HepG2 (cell line): ENCODE measurements around the gene APOC1. TPM values are rescaled to one million over a fixed set of nuclear protein-coding genes. Genes with fewer than 3 reads are reported as not detected.

Experiments used
- BCLAF1 ChIP-seq: fragments of 450-650 bp; IDR thresholded peaks from 2 replicates; pipeline ENCODE4 v1.6.1; 2017; ENCODE audit warnings: mild to moderate bottlenecking
- ERF ChIP-seq: IDR thresholded peaks from 2 replicates; pipeline ENCODE4 v1.6.1; 2018; ENCODE audit warnings: missing biosample characterization, missing genetic modification reagents
- IKZF1 ChIP-seq: fragments of 450-650 bp; IDR thresholded peaks from 2 replicates; pipeline ENCODE4 v1.7.1; 2016
- KMT2B ChIP-seq: IDR thresholded peaks from 2 replicates; pipeline ENCODE4 v1.6.1; 2016; ENCODE audit warnings: missing genetic modification reagents, missing compliant biosample characterization
- MAFK ChIP-seq, 2 experiments: IDR thresholded peaks in 1 of 2; conservative IDR thresholded peaks in 1 of 2; 2 replicates each; pipeline ENCODE4 v1.6.1; 2011; ENCODE audit warnings: improper control_type of control experiment in 2 of 2, low read length in 2 of 2
- MEIS1 ChIP-seq: sonication (generic); formaldehyde crosslinking; IDR thresholded peaks from 2 replicates; pipeline ENCODE4 v1.9.0; 2021; ENCODE audit warnings: mild to moderate bottlenecking, missing genetic modification reagents, moderate library complexity, borderline replicate concordance
- MXD4 ChIP-seq: IDR thresholded peaks from 2 replicates; pipeline ENCODE4 v1.6.1; 2016; ENCODE audit warnings: mild to moderate bottlenecking, missing biosample characterization, missing genetic modification reagents
- ONECUT2 ChIP-seq: sonication (generic); formaldehyde crosslinking; IDR thresholded peaks from 2 replicates; pipeline ENCODE4 v1.4.0; 2020; ENCODE audit warnings: missing genetic modification reagents
- PHF20 ChIP-seq: sonication (generic); formaldehyde crosslinking; IDR thresholded peaks from 2 replicates; pipeline ENCODE4 v1.5.0; 2020; ENCODE audit warnings: mild to moderate bottlenecking, missing genetic modification reagents
- POLR2AphosphoS2 ChIP-seq: IDR thresholded peaks from 2 replicates; pipeline ENCODE4 v1.6.1; 2011; ENCODE audit warnings: low read depth, low read length, improper control_type of control experiment
- POLR2G ChIP-seq: fragments of 200-400 bp; formaldehyde crosslinking; IDR thresholded peaks from 2 replicates; pipeline ENCODE4 v1.6.1; 2018; ENCODE audit warnings: mild to moderate bottlenecking, low read depth, low read length, moderate library complexity
- RNF2 ChIP-seq: fragments of 450-650 bp; conservative IDR thresholded peaks from 2 replicates; pipeline ENCODE4 v1.6.1; 2016; ENCODE audit warnings: low read depth
- SALL2 ChIP-seq: sonication (generic); formaldehyde crosslinking; IDR thresholded peaks from 2 replicates; pipeline ENCODE4 v1.8.1; 2023; ENCODE audit warnings: mild to moderate bottlenecking, missing genetic modification reagents, inconsistent platforms
- TARDBP ChIP-seq: sonication (generic); formaldehyde crosslinking; IDR thresholded peaks from 2 replicates; pipeline ENCODE4 v1.8.0; 2022; ENCODE audit warnings: mild to moderate bottlenecking, missing genetic modification reagents
- TBX3 ChIP-seq: fragments of 450-650 bp; IDR thresholded peaks from 2 replicates; pipeline ENCODE4 v1.6.1; 2017; ENCODE audit warnings: antibody characterized with exemption, mild to moderate bottlenecking, inconsistent platforms, borderline replicate concordance
- THAP11 ChIP-seq: IDR thresholded peaks from 2 replicates; pipeline ENCODE4 v1.6.1; 2016; ENCODE audit warnings: missing biosample characterization, missing genetic modification reagents
- U2AF2 ChIP-seq: fragments of 200-400 bp; formaldehyde crosslinking; IDR thresholded peaks from 2 replicates; pipeline ENCODE4 v1.6.1; 2017; ENCODE audit warnings: low read depth, mild to moderate bottlenecking, low read length
- ZBTB37 ChIP-seq: sonication (generic); formaldehyde crosslinking; IDR thresholded peaks from 2 replicates; pipeline ENCODE4 v1.4.0; 2020; ENCODE audit warnings: mild to moderate bottlenecking, missing genetic modification reagents
- ZBTB7B ChIP-seq: sonication (generic); formaldehyde crosslinking; IDR thresholded peaks from 2 replicates; pipeline ENCODE4 v1.4.0; 2020; ENCODE audit warnings: missing genetic modification reagents
- ZNF24 ChIP-seq: fragments of 450-650 bp; IDR thresholded peaks from 2 replicates; pipeline ENCODE4 v1.6.1; 2017; ENCODE audit warnings: antibody characterized with exemption, mild to moderate bottlenecking
- ZNF678 ChIP-seq: sonication (generic); formaldehyde crosslinking; IDR thresholded peaks from 2 replicates; pipeline ENCODE4 v1.4.0; 2020; ENCODE audit warnings: mild to moderate bottlenecking, missing genetic modification reagents
- ZNF770 ChIP-seq: sonication (generic); formaldehyde crosslinking; IDR thresholded peaks from 2 replicates; pipeline ENCODE4 v1.5.0; 2020; ENCODE audit warnings: mild to moderate bottlenecking, missing genetic modification reagents
- ZNF772 ChIP-seq: sonication (generic); formaldehyde crosslinking; IDR thresholded peaks from 2 replicates; pipeline ENCODE4 v1.5.0; 2020; ENCODE audit warnings: mild to moderate bottlenecking, missing genetic modification reagents
- ZUFSP ChIP-seq: sonication (generic); formaldehyde crosslinking; IDR thresholded peaks from 2 replicates; pipeline ENCODE4 v1.9.0; 2021; ENCODE audit warnings: missing genetic modification reagents, mild to moderate bottlenecking, borderline replicate concordance
- polyA plus RNA-seq, 8 experiments: library from polyadenylated mRNA; depleted of rRNA in 3 of 8; stranded (reverse) in 7 of 8; unstranded in 1 of 8; fragments of >200 nt; fragmentation: Illumina TruSeq in 4 of 8; extraction: Trizol in 4 of 8; gene quantifications; 2 replicates each; pipeline versions ENCODE4 v1.2.1 to v1.2.3, GENCODE V29; 2011 to 2016; ENCODE audit warnings: low read depth in 4 of 8, missing spikeins in 1 of 8, mixed read lengths in 1 of 8; ENCODE audit not compliant: insufficient read depth in 1 of 8
- total RNA-seq, 5 experiments: library from RNA; depleted of rRNA; stranded (reverse); fragments of >200 nt; fragmentation: Illumina TruSeq; extraction: Trizol; gene quantifications; 2 replicates each; pipeline ENCODE4 v1.2.3, GENCODE V29; 2016; ENCODE audit warnings: low read depth in 1 of 5

Gene APOC1
- total and polyA plus RNA-seq, 2 of the 13 experiments (the other 11 are each of a cell fraction or from before 2014, with no cell fraction given): 600 to 1,235 TPM

DNA sequence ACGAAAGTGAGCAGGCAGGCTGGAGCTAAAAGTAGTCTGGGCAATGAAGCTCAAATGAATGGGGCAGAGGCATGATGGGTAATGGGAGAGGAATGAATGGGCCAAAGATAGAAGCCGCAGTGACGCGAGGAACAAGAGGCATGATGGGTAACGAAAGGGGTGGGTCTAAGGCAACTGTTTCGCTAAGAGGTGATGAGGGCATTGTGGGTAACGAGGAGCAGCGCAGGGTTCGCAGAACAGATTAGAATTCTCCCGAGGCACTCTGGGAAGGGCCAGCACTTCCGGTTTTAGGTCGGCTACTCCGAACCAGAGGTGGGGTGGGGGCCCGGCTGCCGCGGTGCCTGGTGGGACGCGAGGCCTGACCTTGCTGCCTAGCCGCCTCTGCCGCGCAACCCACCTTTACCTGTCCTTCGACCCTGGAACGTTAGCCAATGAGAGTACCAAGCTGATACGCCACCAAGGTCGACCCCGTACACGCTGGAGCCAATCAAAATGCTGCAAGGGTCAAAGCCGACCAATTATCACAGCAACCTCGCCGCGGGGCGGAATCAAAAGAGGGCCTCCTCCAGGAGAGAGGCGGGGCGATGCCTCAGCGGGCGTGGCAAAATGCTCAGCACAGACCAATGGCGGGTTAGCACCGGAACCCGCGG lies 23.9 kb upstream of the APOC1 start (continued):
- TF ChIP-seq ZBTB7B (CRISPR knock-in tag) (no peak), BCLAF1 (no peak), RNF2 (no peak), THAP11 (CRISPR knock-in tag) (peak; percentile 92), KMT2B (peak; percentile 19; the same call in 1 of the 2 replicates), IKZF1 (no peak), PHF20 (CRISPR knock-in tag) (peak; percentile 90), ERF (peak; percentile 71; the same call in 1 of the 2 replicates), MXD4 (CRISPR knock-in tag) (no peak), ZBTB37 (CRISPR knock-in tag) (no peak), POLR2AphosphoS2 (no peak), ZUFSP (no peak), ONECUT2 (CRISPR knock-in tag) (no peak), MEIS1 (CRISPR knock-in tag) (no peak), ZNF678 (CRISPR knock-in tag) (no peak), ZNF770 (CRISPR knock-in tag) (no peak), TBX3 (peak; percentile 49; the same call in 1 of the 2 replicates), POLR2G (peak; percentile 87), U2AF2 (no peak), TARDBP (peak; percentile 34; the same call in 1 of the 2 replicates), MAFK (conservative IDR thresholded peaks at IDR 0.05 in 1 of 2, IDR thresholded peaks at IDR 0.05 in 1 of 2; ENCODE audit: low read length in 2 of 2) (0 out of 4 replicates have a peak, but pooled peaks of 1 of the 2 experiments have one; percentile 5), ZNF772 (CRISPR knock-in tag) (peak; percentile 38; the same call in 1 of the 2 replicates), SALL2 (CRISPR knock-in tag) (no peak), ZNF24 (no peak)
